ENCODE results near the gene BCAS2.

DNA sequence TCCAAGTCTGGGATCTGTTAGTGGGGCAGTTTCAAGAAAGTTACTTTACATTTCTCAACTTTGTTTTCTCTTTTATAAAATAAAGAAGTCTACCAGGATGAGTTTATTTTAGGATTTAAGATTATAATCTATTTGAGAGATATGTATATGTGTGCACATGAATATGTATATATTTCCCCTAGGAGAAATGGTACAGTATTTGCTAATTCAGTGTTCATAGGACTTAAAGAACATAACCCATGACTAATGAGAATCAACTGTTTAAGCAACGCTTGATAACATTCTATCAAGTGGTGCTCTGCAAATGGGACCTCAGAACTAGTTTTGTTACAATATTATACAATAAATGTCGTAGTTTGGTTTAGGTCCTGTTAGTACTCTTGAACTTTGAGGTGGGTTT is 7.0 kb downstream of the BCAS2 start:
- TF ChIP-seq GATA2 (IDR thresholded peaks at IDR 0.05; ENCODE audit: low read depth, low read length), result no peak
- TF ChIP-seq GATA3 (IDR thresholded peaks at IDR 0.05; ENCODE audit: low read depth, low read length), result no peak

Measured in SH-SY5Y (cell line).